IMR-90 (cell line): ENCODE results near the gene CWH43. TPM values are rescaled to one million over a fixed set of nuclear protein-coding genes. Genes with fewer than 3 reads are reported as not detected.

ENCODE experiments used
- ATAC-seq: fragments of 200-7000 bp; cut with Tn5 transposase; 2 replicates; pipeline ENCODE4 v1.9.1; 2020; ENCODE audit warnings: low read depth, mild to moderate bottlenecking, moderate library complexity
- BruUV-seq: library from RNA; stranded (reverse); fragments of 400-500 nt; replicated peaks from 2 replicates; lab custom pipeline; 2021; lab: Mats Ljungman, UMichigan
- CTCF ChIA-PET: fragments of 300-600 bp; formaldehyde crosslinking; extraction: SDS; loops from one replicate; lab custom pipeline; 2021; ENCODE audit warnings: antibody characterized with exemption; lab: Yijun Ruan, JAX
- POLR2A ChIA-PET: fragments of 300-600 bp; sonication (Branson Sonifier 250); formaldehyde crosslinking; loops from one replicate; lab custom pipeline; 2022; ENCODE audit warnings: antibody characterized with exemption; ENCODE audit not compliant: unreplicated experiment; lab: Charles Lee
- DNase-seq: peaks from one replicate; pipeline ENCODE4 v3.0.0; 2013
- H2AFZ ChIP-seq: replicated peaks from 2 replicates; pipeline ENCODE3; 2013; ENCODE audit warnings: low read length, mild to moderate bottlenecking; ENCODE audit not compliant: poor library complexity
- H2AK5ac ChIP-seq: 2 replicates; pipeline ENCODE4 v1.6.1; 2013; ENCODE audit warnings: low read depth, low read length, inconsistent platforms
- H2AK9ac ChIP-seq: replicated peaks from 2 replicates; pipeline ENCODE3; 2013; ENCODE audit warnings: mild to moderate bottlenecking, low read depth, low read length, moderate library complexity; ENCODE audit not compliant: poor library complexity
- H2BK120ac ChIP-seq: 2 replicates; pipeline ENCODE4 v1.6.1; 2013; ENCODE audit warnings: low read depth, low read length, inconsistent platforms
- H2BK15ac ChIP-seq: 3 replicates; pipeline ENCODE4 v1.6.1; 2013; ENCODE audit warnings: low read depth, low read length, inconsistent platforms
- H2BK20ac ChIP-seq: 2 replicates; pipeline ENCODE4 v1.6.1; 2013; ENCODE audit warnings: low read depth, mild to moderate bottlenecking, inconsistent platforms, low read length, moderate library complexity
- H2BK5ac ChIP-seq: 2 replicates; pipeline ENCODE4 v1.6.1; 2013; ENCODE audit warnings: mild to moderate bottlenecking, low read depth, low read length, inconsistent platforms; ENCODE audit not compliant: poor library complexity, severe bottlenecking
- H3K14ac ChIP-seq: replicated peaks from 2 replicates; pipeline ENCODE4 v1.6.1; 2013; ENCODE audit warnings: low read depth, low read length, inconsistent platforms
- H3K18ac ChIP-seq: 2 replicates; pipeline ENCODE4 v1.6.1; 2013; ENCODE audit warnings: low read depth, low read length, control low read depth
- H3K23ac ChIP-seq: 2 replicates; pipeline ENCODE4 v1.6.1; 2013; ENCODE audit warnings: low read depth, low read length, inconsistent platforms
- H3K27ac ChIP-seq: 2 replicates; pipeline ENCODE4 v1.5.1; 2013; ENCODE audit warnings: mild to moderate bottlenecking, control low read depth, low read length; ENCODE audit not compliant: insufficient read depth
- H3K27me3 ChIP-seq: 2 replicates; pipeline ENCODE4 v1.6.1; 2013; ENCODE audit warnings: low read length; ENCODE audit not compliant: control insufficient read depth, insufficient read depth
- H3K36me3 ChIP-seq: 2 replicates; pipeline ENCODE4 v1.6.1; 2013; ENCODE audit warnings: low read length, mixed read lengths; ENCODE audit not compliant: control insufficient read depth, insufficient read depth
- H3K4ac ChIP-seq: 2 replicates; pipeline ENCODE4 v1.6.1; 2013; ENCODE audit warnings: low read depth, low read length, inconsistent platforms
- H3K4me1 ChIP-seq: 2 replicates; pipeline ENCODE4 v1.6.1; 2013; ENCODE audit warnings: low read length, mixed read lengths; ENCODE audit not compliant: control insufficient read depth, insufficient read depth
- H3K4me2 ChIP-seq: 2 replicates; pipeline ENCODE4 v1.6.1; 2013; ENCODE audit warnings: low read depth, mild to moderate bottlenecking, control low read depth, low read length, moderate library complexity
- H3K4me3 ChIP-seq: 2 replicates; pipeline ENCODE4 v1.5.1; 2013; ENCODE audit warnings: low read depth, mild to moderate bottlenecking, control low read depth, low read length, moderate library complexity; ENCODE audit not compliant: insufficient read depth
- H3K56ac ChIP-seq: 2 replicates; pipeline ENCODE4 v1.6.1; 2013; ENCODE audit warnings: low read length, inconsistent platforms; ENCODE audit not compliant: insufficient read depth; ENCODE audit errors: extremely low read depth
- H3K79me1 ChIP-seq, 2 experiments: 2 replicates each; pipeline ENCODE4 v1.6.1; 2013; ENCODE audit warnings: low read length in 2 of 2, inconsistent platforms in 1 of 2, low read depth in 1 of 2
- H3K9ac ChIP-seq: 2 replicates; pipeline ENCODE4 v1.6.1; 2013; ENCODE audit warnings: low read depth, low read length, control low read depth
- H3K9me1 ChIP-seq: 2 replicates; pipeline ENCODE4 v1.6.1; 2013; ENCODE audit warnings: low read length, inconsistent platforms; ENCODE audit not compliant: insufficient read depth
- H3K9me3 ChIP-seq: 2 replicates; pipeline ENCODE4 v1.6.1; 2013; ENCODE audit warnings: low read length; ENCODE audit not compliant: control insufficient read depth, insufficient read depth
- H4K20me1 ChIP-seq: 2 replicates; pipeline ENCODE4 v1.6.1; 2013; ENCODE audit warnings: low read length, inconsistent platforms; ENCODE audit not compliant: insufficient read depth
- H4K5ac ChIP-seq: 2 replicates; pipeline ENCODE4 v1.6.1; 2013; ENCODE audit warnings: mild to moderate bottlenecking, low read depth, low read length, control low read depth
- H4K8ac ChIP-seq, 2 experiments: 2 replicates each; pipeline ENCODE4 v1.6.1; 2013; ENCODE audit warnings: low read depth in 2 of 2, low read length in 2 of 2, control low read depth in 1 of 2, inconsistent platforms in 1 of 2
- H4K91ac ChIP-seq: 2 replicates; pipeline ENCODE4 v1.6.1; 2013; ENCODE audit warnings: low read depth, low read length, inconsistent platforms; ENCODE audit not compliant: insufficient read depth
- BHLHE40 ChIP-seq: fragments of 150-350 bp; IDR thresholded peaks from 2 replicates; pipeline ENCODE4 v1.6.1; 2016; ENCODE audit warnings: mild to moderate bottlenecking, low read depth, low read length
- CEBPB ChIP-seq: IDR thresholded peaks from 2 replicates; pipeline ENCODE4 v1.6.1; 2012; ENCODE audit warnings: low read depth, low read length, improper control_type of control experiment
- CHD1 ChIP-seq: IDR thresholded peaks from 2 replicates; pipeline ENCODE4 v1.6.1; 2012; ENCODE audit warnings: low read depth, low read length, improper control_type of control experiment
- FOS ChIP-seq: fragments of 150-350 bp; IDR thresholded peaks from 2 replicates; pipeline ENCODE4 v1.6.1; 2016; ENCODE audit warnings: low read depth, low read length
- MAFK ChIP-seq: IDR thresholded peaks from 2 replicates; pipeline ENCODE4 v1.6.1; 2012; ENCODE audit warnings: low read depth, low read length, improper control_type of control experiment
- MAZ ChIP-seq: IDR thresholded peaks from 2 replicates; pipeline ENCODE4 v1.6.1; 2012; ENCODE audit warnings: low read depth, mild to moderate bottlenecking, low read length, improper control_type of control experiment, moderate library complexity, borderline replicate concordance
- MXI1 ChIP-seq: IDR thresholded peaks from 2 replicates; pipeline ENCODE4 v1.6.1; 2012; ENCODE audit warnings: low read depth, mild to moderate bottlenecking, low read length, moderate library complexity, borderline replicate concordance
- NFE2L2 ChIP-seq: fragments of 150-350 bp; IDR thresholded peaks from 2 replicates; pipeline ENCODE4 v1.6.1; 2016; ENCODE audit warnings: low read depth, mild to moderate bottlenecking, low read length
- POLR2A ChIP-seq: IDR thresholded peaks from 2 replicates; pipeline ENCODE4 v1.6.1; 2012; ENCODE audit warnings: mild to moderate bottlenecking, low read depth, low read length
- RAD21 ChIP-seq: IDR thresholded peaks from 2 replicates; pipeline ENCODE4 v1.6.1; 2012; ENCODE audit warnings: low read length, improper control_type of control experiment
- RCOR1 ChIP-seq: IDR thresholded peaks from 2 replicates; pipeline ENCODE4 v1.6.1; 2012; ENCODE audit warnings: mild to moderate bottlenecking, low read length, improper control_type of control experiment; ENCODE audit not compliant: insufficient replicate concordance
- RFX5 ChIP-seq: IDR thresholded peaks from 2 replicates; pipeline ENCODE4 v1.8.0; 2012; ENCODE audit warnings: low read depth, mild to moderate bottlenecking, low read length, moderate library complexity
- SMC3 ChIP-seq: fragments of 150-350 bp; IDR thresholded peaks from 2 replicates; pipeline ENCODE4 v1.6.1; 2016; ENCODE audit warnings: low read depth, mild to moderate bottlenecking, antibody characterized with exemption, low read length, moderate library complexity
- WGBS, 2 experiments: methylation state at CpG; one replicate each; pipeline versions ENCODE4 v1.1.5 to v1.1.7; 2013; ENCODE audit warnings: missing lambda C conversion rate in 2 of 2; ENCODE audit not compliant: insufficient read length in 1 of 2; ENCODE audit errors: extremely low coverage in 2 of 2; 5-methylcytosine and 5-hydroxymethylcytosine counted together
- dilution Hi-C: fragments of 300-500 bp; cut with HindIII; formaldehyde crosslinking; loops from one replicate; pipeline ENCODE4 v1.14.3; 2018; ENCODE audit warnings: low sequenced_read_pairs; ENCODE audit not compliant: unreplicated experiment
- in situ Hi-C: fragments of 300-500 bp; cut with MboI; formaldehyde crosslinking; loops from 3 replicates; pipeline ENCODE4 v1.14.3; 2019; ENCODE audit warnings: low sequenced_read_pairs, inconsistent platforms, mixed read lengths
- intact Hi-C: fragments of 100-400 bp; cut with micrococcal nuclease; formaldehyde crosslinking; loops from 2 replicates; pipeline ENCODE4 v1.10.0; 2022
- polyA plus RNA-seq, 3 experiments: library from polyadenylated mRNA; depleted of rRNA; stranded (reverse); fragments of >200 nt; gene quantifications; 2 replicates each; pipeline ENCODE4 v1.2.3, GENCODE V29; 2012; ENCODE audit warnings: low replicate concordance in 1 of 3
- total RNA-seq: library from RNA; depleted of rRNA; stranded (reverse); fragments of >200 nt; gene quantifications from 2 replicates; pipeline ENCODE4 v1.2.3, GENCODE V29; 2012
- TF ChIP-seq, protein P1 (sequence below): conservative IDR thresholded peaks from 2 replicates; pipeline ENCODE4 v1.5.1; 2012; ENCODE audit warnings: mild to moderate bottlenecking, low read depth, low read length, improper control_type of control experiment
- TF ChIP-seq, protein P2 (sequence below): fragments of 150-350 bp; IDR thresholded peaks from 2 replicates; pipeline ENCODE4 v1.6.1; 2016; ENCODE audit warnings: low read depth, mild to moderate bottlenecking, low read length, moderate library complexity, borderline replicate concordance
- TF ChIP-seq, protein P3 (sequence below): fragments of 150-350 bp; IDR thresholded peaks from 2 replicates; pipeline ENCODE4 v1.6.1; 2017; ENCODE audit warnings: mild to moderate bottlenecking, antibody characterized with exemption, low read length, low read depth

Gene CWH43
- total and polyA plus RNA-seq, 2 of the 4 experiments (the other 2 are of a cell fraction), result not detected

DNA sequence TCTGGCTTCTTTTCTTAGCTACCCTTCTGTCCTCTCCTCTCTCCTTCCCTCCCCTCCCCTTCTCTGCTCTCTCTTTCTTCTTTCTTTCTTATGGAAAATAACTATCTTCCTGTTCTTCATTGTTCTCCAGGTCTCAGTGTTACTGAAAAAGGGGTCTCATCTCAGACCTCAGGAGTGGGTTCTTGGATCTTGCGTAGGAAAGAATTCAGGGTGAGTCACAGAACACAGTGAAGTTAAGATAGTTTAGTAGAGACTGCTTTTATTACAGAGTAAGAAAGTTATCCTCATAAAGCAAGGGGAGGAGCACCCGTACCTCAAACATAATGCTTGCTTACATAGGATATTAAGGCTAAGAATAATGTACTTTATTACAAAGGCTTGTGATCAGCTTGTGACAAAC is 31.8 kb upstream of the CWH43 start:
- Histone ChIP-seq H3K4ac (no peak overlapping the region), H4K8ac (no peak overlapping the region), H3K9ac (no peak overlapping the region), H3K14ac (no peak overlapping the region), H3K4me3 (no peak overlapping the region), H2BK5ac (peak overlapping the region; percentile 50), H2AK5ac (no peak overlapping the region), H3K27ac (no peak overlapping the region), H3K4me1 (no peaks in the 10 kb centered on the region; the same call in 1 of the 2 replicates), H4K5ac (no peak overlapping the region), H3K9me1 (no peaks in the 10 kb centered on the region), H3K9me3 (no peaks in the 10 kb centered on the region), H2AFZ (no peak overlapping the region), H3K23ac (no peak overlapping the region), H4K20me1 (no peaks in the 10 kb centered on the region), H3K27me3 (peaks cover under 1% of the 10 kb centered on the region; the same call in 1 of the 2 replicates), H3K56ac (no peak overlapping the region), H3K18ac (no peak overlapping the region), H2BK120ac (no peak overlapping the region), H3K79me1 (no peaks in the 10 kb centered on the region), H2BK20ac (no peak overlapping the region), H3K36me3 (no peaks in the 10 kb centered on the region), H4K91ac (no peak overlapping the region), H2BK15ac (no peak overlapping the region), H3K4me2 (no peak overlapping the region), H2AK9ac (no peak overlapping the region)
- intact Hi-C loops (no loop called here), in situ Hi-C loops (loop anchor here (10.0 to 25.0 kb wide), 2 partner anchors 390 to 642 kb away; no protein-coding TSS in a partner anchor), dilution Hi-C loops (no loop called here)
- peak; percentile 34 for DNase-seq
- WGBS, 2 experiments, result no CpG with 5 or more reads among the region's 2 CpGs
- BruUV-seq, result no TSS peak
- no peak for TF ChIP-seq POLR2A
- TF ChIP-seq RCOR1, result no peak
- no peak for TF ChIP-seq MAZ
- TF ChIP-seq CEBPB, result no peak
- TF ChIP-seq FOS, result no peak
- TF ChIP-seq BHLHE40, result no peak
- TF ChIP-seq, protein P1, sequence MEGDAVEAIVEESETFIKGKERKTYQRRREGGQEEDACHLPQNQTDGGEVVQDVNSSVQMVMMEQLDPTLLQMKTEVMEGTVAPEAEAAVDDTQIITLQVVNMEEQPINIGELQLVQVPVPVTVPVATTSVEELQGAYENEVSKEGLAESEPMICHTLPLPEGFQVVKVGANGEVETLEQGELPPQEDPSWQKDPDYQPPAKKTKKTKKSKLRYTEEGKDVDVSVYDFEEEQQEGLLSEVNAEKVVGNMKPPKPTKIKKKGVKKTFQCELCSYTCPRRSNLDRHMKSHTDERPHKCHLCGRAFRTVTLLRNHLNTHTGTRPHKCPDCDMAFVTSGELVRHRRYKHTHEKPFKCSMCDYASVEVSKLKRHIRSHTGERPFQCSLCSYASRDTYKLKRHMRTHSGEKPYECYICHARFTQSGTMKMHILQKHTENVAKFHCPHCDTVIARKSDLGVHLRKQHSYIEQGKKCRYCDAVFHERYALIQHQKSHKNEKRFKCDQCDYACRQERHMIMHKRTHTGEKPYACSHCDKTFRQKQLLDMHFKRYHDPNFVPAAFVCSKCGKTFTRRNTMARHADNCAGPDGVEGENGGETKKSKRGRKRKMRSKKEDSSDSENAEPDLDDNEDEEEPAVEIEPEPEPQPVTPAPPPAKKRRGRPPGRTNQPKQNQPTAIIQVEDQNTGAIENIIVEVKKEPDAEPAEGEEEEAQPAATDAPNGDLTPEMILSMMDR, result no peak
- TF ChIP-seq MXI1, result no peak
- TF ChIP-seq, protein P2, sequence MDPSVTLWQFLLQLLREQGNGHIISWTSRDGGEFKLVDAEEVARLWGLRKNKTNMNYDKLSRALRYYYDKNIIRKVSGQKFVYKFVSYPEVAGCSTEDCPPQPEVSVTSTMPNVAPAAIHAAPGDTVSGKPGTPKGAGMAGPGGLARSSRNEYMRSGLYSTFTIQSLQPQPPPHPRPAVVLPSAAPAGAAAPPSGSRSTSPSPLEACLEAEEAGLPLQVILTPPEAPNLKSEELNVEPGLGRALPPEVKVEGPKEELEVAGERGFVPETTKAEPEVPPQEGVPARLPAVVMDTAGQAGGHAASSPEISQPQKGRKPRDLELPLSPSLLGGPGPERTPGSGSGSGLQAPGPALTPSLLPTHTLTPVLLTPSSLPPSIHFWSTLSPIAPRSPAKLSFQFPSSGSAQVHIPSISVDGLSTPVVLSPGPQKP, result no peak
- TF ChIP-seq RAD21, result no peak
- TF ChIP-seq RFX5, result no peak
- no peak for TF ChIP-seq SMC3
- no peak for TF ChIP-seq CHD1
- no peak for TF ChIP-seq MAFK
- TF ChIP-seq NFE2L2, result no peak
- TF ChIP-seq, protein P3, sequence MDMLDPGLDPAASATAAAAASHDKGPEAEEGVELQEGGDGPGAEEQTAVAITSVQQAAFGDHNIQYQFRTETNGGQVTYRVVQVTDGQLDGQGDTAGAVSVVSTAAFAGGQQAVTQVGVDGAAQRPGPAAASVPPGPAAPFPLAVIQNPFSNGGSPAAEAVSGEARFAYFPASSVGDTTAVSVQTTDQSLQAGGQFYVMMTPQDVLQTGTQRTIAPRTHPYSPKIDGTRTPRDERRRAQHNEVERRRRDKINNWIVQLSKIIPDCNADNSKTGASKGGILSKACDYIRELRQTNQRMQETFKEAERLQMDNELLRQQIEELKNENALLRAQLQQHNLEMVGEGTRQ, result no peak
- POLR2A ChIA-PET, result no interaction called here
- CTCF ChIA-PET, result no interaction called here
- ATAC-seq, result peak; percentile 67
